Smooth muscle cell of trachea (primary cell): ENCODE measurements around the gene TAGLN3. TPM values are rescaled to one million over a fixed set of nuclear protein-coding genes. Genes with fewer than 3 reads are reported as not detected.

ENCODE experiments used
- total RNA-seq: library from RNA; depleted of rRNA; stranded (reverse); fragments of >200 nt; gene quantifications from 2 replicates; pipeline ENCODE4 v1.2.1, GENCODE V29; 2014

Gene TAGLN3
- total RNA-seq = 0.87 and 0.99 TPM in 2 replicates

DNA sequence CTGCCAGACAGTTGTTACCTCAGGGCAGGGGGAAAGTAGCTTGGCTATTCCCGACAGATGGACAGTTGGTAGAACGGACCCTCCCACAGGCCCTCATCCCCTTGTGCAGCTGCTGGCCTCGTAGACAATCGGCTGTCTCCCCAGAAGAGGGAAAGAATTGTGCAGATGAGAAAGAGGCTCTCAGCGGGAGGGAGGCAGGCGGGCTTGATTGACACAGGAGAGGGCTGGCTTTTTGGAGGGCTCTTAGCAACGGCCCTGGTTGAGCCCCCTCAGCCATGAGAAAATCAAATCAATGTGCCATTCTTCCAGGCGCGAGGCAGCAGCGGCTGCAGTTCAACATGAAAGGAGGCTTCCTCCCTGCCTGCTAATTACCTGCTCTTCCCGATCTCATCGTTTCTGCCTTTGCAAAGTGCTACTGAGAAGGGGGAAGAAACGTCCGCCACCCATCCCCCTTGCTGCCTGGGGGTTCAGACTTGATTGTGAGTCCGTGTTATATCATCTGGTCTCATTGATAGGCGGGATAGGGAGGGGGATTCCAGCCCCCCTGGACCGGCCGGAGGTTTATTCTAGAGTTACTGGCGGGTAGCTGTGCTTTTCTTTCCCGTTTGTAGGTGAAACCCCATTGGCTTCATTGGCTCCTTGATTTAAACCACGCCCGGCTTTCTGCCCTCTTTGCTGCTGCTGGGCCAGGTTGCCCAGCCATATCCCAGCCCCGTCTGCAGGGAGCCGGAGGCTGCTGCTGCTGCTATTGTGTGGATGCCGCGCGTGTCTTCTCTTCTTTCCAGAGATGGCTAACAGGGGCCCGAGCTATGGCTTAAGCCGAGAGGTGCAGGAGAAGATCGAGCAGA lies at the start of gene TAGLN3:
TSS of gene TAGLN3 (plus strand) at position 287 of the 848 bp plus-strand sequence. CDS start at position 788, 501 bp downstream.

DNA sequence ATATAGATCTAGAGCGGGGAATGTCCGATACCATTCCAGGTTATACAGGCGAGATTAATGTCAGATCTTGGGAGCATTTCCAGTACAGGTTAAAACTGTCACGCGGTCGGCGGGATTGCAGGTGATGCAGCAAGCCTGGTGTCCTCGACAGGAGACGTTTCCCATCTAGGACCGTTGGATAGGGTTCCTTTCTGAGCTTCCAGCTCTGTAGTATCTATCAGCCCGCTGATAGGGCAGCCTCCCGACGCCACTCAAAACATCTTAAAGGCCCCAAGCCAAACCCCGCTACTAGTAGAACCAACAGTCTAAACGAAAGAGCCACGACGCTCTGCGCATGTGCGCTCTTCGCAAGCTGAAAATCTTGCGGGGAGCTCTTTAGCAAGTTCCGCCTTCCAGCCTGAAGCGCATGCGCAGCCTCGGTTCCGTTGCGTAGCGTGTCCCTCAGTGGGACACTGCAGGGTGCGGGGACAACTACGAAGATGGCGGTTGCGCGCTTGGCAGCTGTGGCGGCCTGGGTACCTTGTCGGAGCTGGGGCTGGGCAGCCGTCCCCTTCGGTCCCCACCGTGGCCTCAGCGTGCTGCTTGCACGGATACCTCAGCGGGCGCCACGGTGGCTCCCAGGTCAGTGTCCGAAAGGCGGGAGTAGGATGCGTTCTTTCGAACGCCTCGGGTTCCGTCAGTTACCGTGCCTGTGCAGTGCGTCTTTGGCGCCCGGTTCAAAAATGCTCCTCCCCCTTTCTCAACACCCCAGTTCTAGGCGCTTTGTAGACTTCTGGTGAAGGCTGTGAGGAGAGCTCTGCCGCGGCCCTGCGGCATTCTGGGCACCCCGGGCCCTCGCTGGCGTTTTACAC lies 19.9 kb upstream of the TAGLN3 start, which contains the start of gene ABHD10:
TSS of gene ABHD10 (plus strand) at position 444 of the 851 bp plus-strand sequence. CDS start at position 480, 36 bp downstream.

DNA sequence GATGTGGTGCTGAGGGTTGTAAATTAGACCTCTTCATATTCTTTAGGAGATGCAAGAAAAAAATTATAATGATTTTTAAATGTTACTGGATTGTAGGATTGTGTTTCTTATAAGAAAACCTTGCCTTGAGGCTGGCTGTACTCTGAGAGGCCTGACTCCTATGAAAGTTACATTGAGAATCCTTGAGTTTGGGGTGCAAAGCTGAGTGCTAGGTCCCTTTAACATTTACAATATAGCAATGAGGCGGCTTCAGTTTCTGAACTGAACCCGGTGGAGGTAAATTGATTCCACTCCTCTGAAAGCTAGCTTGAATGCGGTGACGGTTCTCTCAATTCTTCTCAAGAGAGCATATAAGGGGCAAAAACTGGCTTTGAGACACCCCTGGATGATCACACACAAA lies 35.7 kb downstream of the TAGLN3 start, which contains the start of gene TMPRSS7:
TSS of gene TMPRSS7 (plus strand) at position 301 of the 400 bp plus-strand sequence. CDS start 110 bp downstream, outside the sequence.

Other genes starting within 250 kb of the TAGLN3 start
- gene PHLDB2, start 139.7 kb upstream of the TAGLN3 start, total RNA-seq = 23.4 and 29.6 TPM in 2 replicates
- gene ABHD10, start 19.9 kb upstream of the TAGLN3 start, total RNA-seq = 41.0 and 42.9 TPM in 2 replicates
- gene TMPRSS7, start 35.8 kb downstream of the TAGLN3 start, total RNA-seq = not detected in 2 replicates
- 1.5 and 1.8 TPM in 2 replicates for gene C3orf52, start 87.5 kb downstream of the TAGLN3 start, total RNA-seq
- not detected in 2 replicates for gene GCSAM, start 134.3 kb downstream of the TAGLN3 start, total RNA-seq